Measurements from ENCODE around the gene AQR. TPM values are rescaled to one million over a fixed set of nuclear protein-coding genes. Genes with fewer than 3 reads are reported as not detected.

AQR gene
- total and polyA plus RNA-seq, 2 experiments from 2014 or later, result 42.3 to 67.3 TPM

DNA sequence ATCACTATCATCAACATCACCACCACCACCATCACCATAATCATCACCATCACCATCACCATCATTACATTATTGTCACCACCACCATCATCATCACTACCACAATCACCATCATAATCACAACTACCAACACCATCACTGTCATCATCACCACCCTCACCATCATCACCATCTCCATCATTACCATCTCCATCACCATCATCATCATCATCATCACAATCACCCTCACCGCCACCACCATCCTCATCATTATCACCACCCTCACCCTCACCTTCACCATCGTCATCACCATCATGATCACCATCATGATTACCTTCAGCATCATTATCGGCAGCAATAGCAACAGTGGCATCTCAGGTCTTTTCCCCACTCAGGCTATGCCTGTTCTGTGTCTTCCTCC lies 131.3 kb downstream of the AQR start:
- TF ChIP-seq ZNF114 (CRISPR knock-in tag; IDR thresholded peaks at IDR 0.05) (no peak), POLR2AphosphoS5 (IDR thresholded peaks at IDR 0.05; ENCODE audit: low read depth) (no peak)
- H3K4me3 ChIP-seq, result no peak overlapping the region
- no peak for ATAC-seq
- no peaks in the 10 kb centered on the region for H3K27me3 ChIP-seq (ENCODE audit: insufficient read depth)
- no peak overlapping the region for H2AFZ ChIP-seq
- H3K4me1 ChIP-seq (ENCODE audit: insufficient read depth), result no peaks in the 10 kb centered on the region
- H3K36me3 ChIP-seq (ENCODE audit: insufficient read depth), result no peaks in the 10 kb centered on the region
- H3F3A ChIP-seq (replicated peaks; ENCODE audit: low read depth), result no peaks in the 10 kb centered on the region
- peaks cover 11% of the 10 kb centered on the region; the same call in 1 of the 2 replicates for H3K9me2 ChIP-seq (ENCODE audit: insufficient read depth)
- Mint-ChIP-seq H3K36me3 (ENCODE audit: low read depth) (no peaks in the 10 kb centered on the region), H3K9me3 (0 out of 3 replicates have a peak, but pooled peaks cover 3% of the 10 kb centered on the region), H3K27ac (no peak overlapping the region), H3K27me3 (ENCODE audit: insufficient read depth, low read depth, poor library complexity) (peaks cover 2% of the 10 kb centered on the region), H3K4me1 (peaks cover 2% of the 10 kb centered on the region; the same call in 1 of the 3 replicates), H3K4me3 (no peak overlapping the region)
- H4K20me1 ChIP-seq (replicated peaks; ENCODE audit: insufficient read depth), result no peaks in the 10 kb centered on the region
- H3K4me2 ChIP-seq, result no peak overlapping the region
- DNase-seq (ENCODE audit: low spot score), result no peak
- H3K27ac ChIP-seq (ENCODE audit: low read depth), result no peak overlapping the region
- no peaks in the 10 kb centered on the region for H3K79me2 ChIP-seq (replicated peaks; ENCODE audit: insufficient read depth)

DNA sequence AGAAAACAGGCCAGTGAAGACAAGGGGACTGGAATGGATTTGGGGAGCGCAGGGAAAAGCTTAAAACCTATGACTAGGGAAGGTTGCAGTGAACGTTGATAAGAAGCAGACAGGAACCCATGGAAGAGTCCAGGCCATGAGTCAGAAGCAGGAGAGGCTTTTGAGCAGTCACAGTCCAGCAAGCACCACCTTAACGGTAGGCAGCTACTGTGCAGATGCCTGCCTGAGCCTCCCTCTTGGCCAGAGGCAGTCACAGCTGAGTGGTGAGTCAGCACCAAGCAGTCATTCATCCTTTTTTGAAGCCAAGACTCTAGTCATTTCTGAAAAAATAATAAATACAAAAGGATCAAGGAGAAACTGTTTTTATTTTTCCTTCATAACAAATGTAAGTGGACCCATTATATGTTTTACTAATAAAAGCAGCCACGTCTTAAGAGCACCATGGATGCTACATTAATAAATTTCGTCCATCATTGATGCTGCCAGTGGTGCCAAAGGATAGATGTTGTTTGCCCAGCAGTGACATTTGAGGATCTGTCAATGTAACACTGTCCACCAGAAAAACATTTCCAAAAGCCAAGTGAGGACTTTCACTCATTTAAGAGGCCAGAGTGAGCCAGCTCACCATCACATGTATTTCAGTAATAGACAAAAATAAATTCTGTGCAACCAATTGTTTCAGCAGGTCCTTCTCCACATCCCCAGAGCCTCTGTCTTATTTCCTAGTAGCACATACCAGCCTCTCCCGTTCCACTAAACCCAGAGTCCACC lies 132.1 kb downstream of the AQR start:
- H3K4me1 Mint-ChIP-seq, result peaks cover 2% of the 10 kb centered on the region; the same call in 1 of the 3 replicates
- Histone ChIP-seq H4K20me1 (replicated peaks; ENCODE audit: insufficient read depth) (no peaks in the 10 kb centered on the region), H3K27ac (ENCODE audit: low read depth) (no peak overlapping the region), H3K4me2 (no peak overlapping the region), H3K4me1 (ENCODE audit: insufficient read depth) (no peaks in the 10 kb centered on the region), H3F3A (replicated peaks; ENCODE audit: low read depth) (no peaks in the 10 kb centered on the region), H3K4me3 (no peak overlapping the region), H3K36me3 (ENCODE audit: insufficient read depth) (no peaks in the 10 kb centered on the region), H3K9me2 (ENCODE audit: insufficient read depth) (peaks cover 11% of the 10 kb centered on the region; the same call in 1 of the 2 replicates), H3K79me2 (replicated peaks; ENCODE audit: insufficient read depth) (no peaks in the 10 kb centered on the region), H3K27me3 (ENCODE audit: insufficient read depth) (no peaks in the 10 kb centered on the region), H2AFZ (no peak overlapping the region)
- H3K9me3 Mint-ChIP-seq, result 0 out of 3 replicates have a peak, but pooled peaks cover 3% of the 10 kb centered on the region
- no peak overlapping the region for H3K27ac Mint-ChIP-seq
- peaks cover 2% of the 10 kb centered on the region for H3K27me3 Mint-ChIP-seq (ENCODE audit: insufficient read depth, low read depth, poor library complexity)
- no peak overlapping the region for H3K4me3 Mint-ChIP-seq
- DNase-seq (ENCODE audit: low spot score) (no peak), ATAC-seq (no peak)
- no peaks in the 10 kb centered on the region for H3K36me3 Mint-ChIP-seq (ENCODE audit: low read depth)
- TF ChIP-seq POLR2AphosphoS5 (IDR thresholded peaks at IDR 0.05; ENCODE audit: low read depth) (no peak), STAT1 (IDR thresholded peaks at IDR 0.05; ENCODE audit: unreplicated experiment) (no peak), ZNF331 (CRISPR knock-in tag; IDR thresholded peaks at IDR 0.05; ENCODE audit: low read depth) (no peak), ZNF114 (CRISPR knock-in tag; IDR thresholded peaks at IDR 0.05) (no peak), ZNF462 (CRISPR knock-in tag; IDR thresholded peaks at IDR 0.05) (no peak), NANOG (IDR thresholded peaks at IDR 0.05; ENCODE audit: borderline replicate concordance) (no peak), EZH2 (IDR thresholded peaks at IDR 0.05; ENCODE audit: low read depth, unreplicated experiment) (no peak), CTCF (conservative IDR thresholded peaks at IDR 0.05; ENCODE audit: low read depth in 2 of 2) (no peak), CREB1 (CRISPR knock-in tag; IDR thresholded peaks at IDR 0.05; ENCODE audit: low read depth) (no peak), JUNB (IDR thresholded peaks at IDR 0.05; ENCODE audit: unreplicated experiment) (no peak)
- TF ChIP-seq, protein P1, sequence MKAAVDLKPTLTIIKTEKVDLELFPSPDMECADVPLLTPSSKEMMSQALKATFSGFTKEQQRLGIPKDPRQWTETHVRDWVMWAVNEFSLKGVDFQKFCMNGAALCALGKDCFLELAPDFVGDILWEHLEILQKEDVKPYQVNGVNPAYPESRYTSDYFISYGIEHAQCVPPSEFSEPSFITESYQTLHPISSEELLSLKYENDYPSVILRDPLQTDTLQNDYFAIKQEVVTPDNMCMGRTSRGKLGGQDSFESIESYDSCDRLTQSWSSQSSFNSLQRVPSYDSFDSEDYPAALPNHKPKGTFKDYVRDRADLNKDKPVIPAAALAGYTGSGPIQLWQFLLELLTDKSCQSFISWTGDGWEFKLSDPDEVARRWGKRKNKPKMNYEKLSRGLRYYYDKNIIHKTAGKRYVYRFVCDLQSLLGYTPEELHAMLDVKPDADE (IDR thresholded peaks at IDR 0.05), result no peak

Measured in GM23338 (cell line).